Spleen (tissue), 11 donors: ENCODE results near the gene TRIM2. TPM values are rescaled to one million over a fixed set of nuclear protein-coding genes. Genes with fewer than 3 reads are reported as not detected.

Experiments
- DNase-seq: peaks from one replicate; pipeline ENCODE4 v3.0.0-alpha.2; 2020
- H3K27ac ChIP-seq, 8 donors: fragments of 200-600 bp; sonication (generic) in 7 of 8; 1 replicate in 4 of 8; 2 replicates in 4 of 8; pipeline versions ENCODE4 v1.5.0 to v1.8.0; 2016 to 2021; ENCODE audit warnings: inconsistent platforms in 4 of 8, mild to moderate bottlenecking in 4 of 8, moderate library complexity in 1 of 8
- H3K27me3 ChIP-seq, 7 donors: fragments of 200-600 bp; sonication (generic) in 6 of 7; replicated peaks in 1 of 7; 1 replicate in 4 of 7; 2 replicates in 3 of 7; pipeline versions ENCODE4 v1.5.0 to v1.8.0; 2016 to 2021; ENCODE audit warnings: inconsistent platforms in 3 of 7, mild to moderate bottlenecking in 1 of 7
- H3K36me3 ChIP-seq, 6 donors: fragments of 200-600 bp; sonication (generic) in 5 of 6; 1 replicate in 4 of 6; 2 replicates in 2 of 6; pipeline versions ENCODE4 v1.5.0 to v1.8.0; 2016 to 2021; ENCODE audit warnings: inconsistent platforms in 2 of 6
- H3K4me1 ChIP-seq, 6 donors: fragments of 200-600 bp; sonication (generic) in 5 of 6; 1 replicate in 3 of 6; 2 replicates in 3 of 6; pipeline versions ENCODE4 v1.5.0 to v1.8.0; 2016 to 2021; ENCODE audit warnings: inconsistent platforms in 3 of 6
- H3K4me3 ChIP-seq, 8 donors: fragments of 200-600 bp; sonication (generic) in 7 of 8; 1 replicate in 4 of 8; 2 replicates in 4 of 8; pipeline versions ENCODE4 v1.5.0 to v1.8.0; 2016 to 2021; ENCODE audit warnings: inconsistent platforms in 4 of 8, mild to moderate bottlenecking in 4 of 8, moderate library complexity in 2 of 8
- H3K9me3 ChIP-seq, 8 donors: fragments of 200-600 bp; sonication (generic) in 7 of 8; 1 replicate in 4 of 8; 2 replicates in 4 of 8; pipeline versions ENCODE4 v1.5.0 to v1.8.0; 2016 to 2021; ENCODE audit warnings: inconsistent platforms in 4 of 8
- POLR2A ChIP-seq, 3 donors: fragments of 450-650 bp; IDR thresholded peaks; one replicate each; pipeline ENCODE4 v1.5.1; 2017; ENCODE audit warnings: antibody characterized with exemption in 3 of 3, mild to moderate bottlenecking in 1 of 3
- POLR2AphosphoS5 ChIP-seq, 3 donors: sonication (generic); formaldehyde crosslinking; IDR thresholded peaks; one replicate each; pipeline ENCODE4 v1.5.1; 2017; ENCODE audit warnings: antibody characterized with exemption in 3 of 3
- WGBS, 5 donors: extraction: QIAGEN DNeasy Blood & Tissue Kit in 3 of 5; methylation state at CpG; one replicate each; pipeline versions ENCODE4 v1.1.5 to v1.1.7; 2013 to 2018; 5-methylcytosine and 5-hydroxymethylcytosine counted together
- intact Hi-C: fragments of 100-400 bp; cut with DNase I; formaldehyde crosslinking; loops from one replicate; pipeline ENCODE4 v1.15.0; 2023; ENCODE audit warnings: low total_unique reads
- polyA plus RNA-seq, 3 donors: library from polyadenylated mRNA; stranded (reverse); fragments of 200-250 nt; gene quantifications; one replicate each; pipeline ENCODE4 v1.2.1, GENCODE V29; 2013
- total RNA-seq, 7 donors: library from RNA; depleted of rRNA in 3 of 7; stranded (reverse); fragments of >200 nt in 3 of 7; fragmentation: NEBNext Ultra II Directional in 4 of 7; extraction: Animal tissue kit (Norgen Biotek cat#: 25700) in 4 of 7; gene quantifications; one replicate each; pipeline versions ENCODE4 v1.1.0 to v1.2.1, GENCODE V29; 2016 to 2021
- TF ChIP-seq, protein P1 (sequence below), 11 experiments: fragments of 200-600 bp in 7 of 11; fragments of 450-650 bp in 4 of 11; sonication (generic) in 4 of 11; IDR thresholded peaks in 8 of 11; conservative IDR thresholded peaks in 3 of 11; 1 replicate in 7 of 11; 2 replicates in 4 of 11; pipeline versions ENCODE4 v1.4.0 to v1.8.0; 2016 to 2021; ENCODE audit warnings: antibody characterized with exemption in 11 of 11, inconsistent platforms in 4 of 11, mild to moderate bottlenecking in 1 of 11
- donor health status: healthy with polysubstance abuse.
- donor health status: DM: no; HTN: no; CAD: no; lungs with moderate emphysema.
- donor health status: DM: no; HTN: no; CAD: no.
- donor health status: Bipolar disorder and iron deficiency.
- donor health status: healthy.
- donor health status: DM: no; HTN: no; CAD: no.
- donor health status: DM: yes; HTN: yes; CAD: no.

Gene TRIM2
- total and polyA plus RNA-seq, 10 donors, result 3.2 to 77.9 (median 45.3) TPM

DNA sequence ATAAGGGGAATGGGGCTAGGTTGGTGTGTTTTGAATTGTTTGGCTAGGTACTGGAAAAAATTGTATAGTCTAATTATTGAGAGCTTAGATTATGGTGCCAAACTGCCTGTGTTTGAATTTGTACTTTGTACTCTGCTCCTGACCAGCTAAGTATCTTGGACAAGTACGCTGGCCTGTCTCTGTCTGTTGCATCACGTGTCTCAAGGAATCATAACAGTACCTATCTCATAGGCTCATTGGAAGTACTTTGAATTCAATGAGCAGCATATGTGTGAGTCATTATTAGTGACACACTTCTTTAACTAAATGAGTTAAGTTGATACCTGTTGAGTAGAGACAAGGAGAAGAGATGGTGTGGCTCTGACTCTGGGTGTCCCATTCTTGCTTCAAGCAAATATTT lies 70.7 kb downstream of the TRIM2 start:
- DNase-seq, result no peak
- Histone ChIP-seq H3K9me3 (no peaks in the 10 kb centered on the region), H3K36me3 (peaks cover 0 to 20% (median 0%) of the 10 kb centered on the region in 6 donors), H3K27ac (no peak overlapping the region), H3K4me1 (peaks cover 0 to 5% (median 0%) of the 10 kb centered on the region in 6 donors), H3K27me3 (no peaks in the 10 kb centered on the region), H3K4me3 (no peak overlapping the region)
- intact Hi-C loops, result no loop called here
- 72 to 94% (median 87%) methylated on average over 2 of the region's 2 CpGs for WGBS, 5 donors
- TF ChIP-seq, protein P1, sequence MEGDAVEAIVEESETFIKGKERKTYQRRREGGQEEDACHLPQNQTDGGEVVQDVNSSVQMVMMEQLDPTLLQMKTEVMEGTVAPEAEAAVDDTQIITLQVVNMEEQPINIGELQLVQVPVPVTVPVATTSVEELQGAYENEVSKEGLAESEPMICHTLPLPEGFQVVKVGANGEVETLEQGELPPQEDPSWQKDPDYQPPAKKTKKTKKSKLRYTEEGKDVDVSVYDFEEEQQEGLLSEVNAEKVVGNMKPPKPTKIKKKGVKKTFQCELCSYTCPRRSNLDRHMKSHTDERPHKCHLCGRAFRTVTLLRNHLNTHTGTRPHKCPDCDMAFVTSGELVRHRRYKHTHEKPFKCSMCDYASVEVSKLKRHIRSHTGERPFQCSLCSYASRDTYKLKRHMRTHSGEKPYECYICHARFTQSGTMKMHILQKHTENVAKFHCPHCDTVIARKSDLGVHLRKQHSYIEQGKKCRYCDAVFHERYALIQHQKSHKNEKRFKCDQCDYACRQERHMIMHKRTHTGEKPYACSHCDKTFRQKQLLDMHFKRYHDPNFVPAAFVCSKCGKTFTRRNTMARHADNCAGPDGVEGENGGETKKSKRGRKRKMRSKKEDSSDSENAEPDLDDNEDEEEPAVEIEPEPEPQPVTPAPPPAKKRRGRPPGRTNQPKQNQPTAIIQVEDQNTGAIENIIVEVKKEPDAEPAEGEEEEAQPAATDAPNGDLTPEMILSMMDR (IDR thresholded peaks at IDR 0.05 in 8 of 11, conservative IDR thresholded peaks at IDR 0.05 in 3 of 11), result no peak
- TF ChIP-seq POLR2AphosphoS5 (IDR thresholded peaks at IDR 0.05) (no peak), POLR2A (IDR thresholded peaks at IDR 0.05) (no peak)

DNA sequence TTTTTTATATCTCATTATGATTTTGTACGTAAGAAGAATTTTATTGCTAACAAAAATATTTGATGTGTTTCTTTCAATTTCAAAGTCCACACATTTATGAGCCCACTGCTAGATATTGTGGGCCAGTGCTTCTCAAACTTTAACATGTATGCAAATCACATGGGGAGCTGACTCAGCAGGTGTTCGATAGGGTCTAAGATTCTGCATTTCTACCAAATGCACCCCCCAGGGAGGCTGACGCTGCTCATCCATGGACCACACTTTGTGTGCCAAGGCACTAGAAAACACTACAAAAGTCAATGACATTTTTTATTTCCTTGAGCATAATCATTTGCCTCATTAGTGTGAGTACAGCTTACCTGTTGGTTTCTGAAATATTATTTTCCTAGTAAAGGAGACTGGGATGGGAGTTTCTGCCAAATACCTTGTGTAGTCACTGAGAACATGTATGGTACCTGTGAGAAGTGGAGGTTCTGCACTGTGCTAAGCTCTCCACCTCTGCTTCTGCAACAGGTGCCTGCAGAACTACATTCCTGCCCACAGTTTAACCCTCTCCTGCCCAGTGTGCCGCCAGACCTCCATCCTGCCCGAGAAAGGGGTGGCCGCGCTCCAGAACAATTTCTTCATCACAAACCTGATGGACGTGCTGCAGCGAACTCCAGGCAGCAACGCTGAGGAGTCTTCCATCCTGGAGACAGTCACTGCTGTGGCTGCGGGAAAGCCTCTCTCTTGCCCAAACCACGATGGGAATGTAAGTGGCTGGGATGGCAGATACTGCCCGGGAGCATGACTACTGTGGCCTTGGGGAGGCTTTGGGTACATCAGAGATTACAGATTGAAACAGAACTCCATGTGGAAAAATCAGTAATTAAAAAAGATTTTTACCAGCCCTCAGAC lies 71.4 kb downstream of the TRIM2 start:
- Histone ChIP-seq H3K36me3 (peaks cover 0 to 20% (median 0%) of the 10 kb centered on the region in 6 donors), H3K4me3 (no peak overlapping the region), H3K27me3 (no peaks in the 10 kb centered on the region), H3K4me1 (peaks cover 0 to 5% (median 0%) of the 10 kb centered on the region in 6 donors), H3K27ac (no peak overlapping the region), H3K9me3 (no peaks in the 10 kb centered on the region)
- DNase-seq, result no peak
- TF ChIP-seq POLR2AphosphoS5 (IDR thresholded peaks at IDR 0.05), result no peak
- no peak for TF ChIP-seq POLR2A (IDR thresholded peaks at IDR 0.05)
- TF ChIP-seq, protein P1 (IDR thresholded peaks at IDR 0.05 in 8 of 11, conservative IDR thresholded peaks at IDR 0.05 in 3 of 11), result no peak
- intact Hi-C loops, result no loop called here
- WGBS, 5 donors, result 91 to 93% (median 92%) methylated on average over 13 of the region's 13 CpGs

DNA sequence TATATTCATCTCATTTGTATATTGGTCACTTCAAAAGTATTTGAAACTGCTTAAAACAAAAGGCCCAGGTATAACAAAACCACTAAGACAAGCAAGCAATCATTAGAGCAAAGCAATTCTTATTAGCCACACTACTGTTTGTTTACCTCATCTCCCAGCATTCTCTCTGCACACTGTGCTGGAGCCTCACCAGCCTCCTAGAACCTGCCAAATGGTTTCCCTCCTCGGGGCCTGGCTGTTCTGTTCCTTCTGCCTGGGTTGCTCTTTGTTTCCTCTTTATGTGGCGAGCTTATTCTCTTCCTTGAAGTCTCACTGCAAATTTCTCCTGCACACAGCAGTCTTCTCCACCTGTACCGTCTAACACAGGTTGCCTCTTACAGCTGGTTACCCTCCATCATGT lies 72.7 kb downstream of the TRIM2 start:
- H3K27me3 ChIP-seq, result no peaks in the 10 kb centered on the region
- peaks cover 0 to 20% (median 0%) of the 10 kb centered on the region in 6 donors for H3K36me3 ChIP-seq
- no peak overlapping the region for H3K27ac ChIP-seq
- intact Hi-C loops, result no loop called here
- no peaks in the 10 kb centered on the region for H3K9me3 ChIP-seq
- no peak overlapping the region for H3K4me3 ChIP-seq
- no peak for DNase-seq
- 61 to 66% (median 63%) methylated on average over 3 of the region's 3 CpGs for WGBS, 5 donors
- TF ChIP-seq, protein P1 (IDR thresholded peaks at IDR 0.05 in 8 of 11, conservative IDR thresholded peaks at IDR 0.05 in 3 of 11), result no peak
- no peak for TF ChIP-seq POLR2AphosphoS5 (IDR thresholded peaks at IDR 0.05)
- no peak for TF ChIP-seq POLR2A (IDR thresholded peaks at IDR 0.05)
- H3K4me1 ChIP-seq, result peaks cover 0 to 5% (median 0%) of the 10 kb centered on the region in 6 donors

DNA sequence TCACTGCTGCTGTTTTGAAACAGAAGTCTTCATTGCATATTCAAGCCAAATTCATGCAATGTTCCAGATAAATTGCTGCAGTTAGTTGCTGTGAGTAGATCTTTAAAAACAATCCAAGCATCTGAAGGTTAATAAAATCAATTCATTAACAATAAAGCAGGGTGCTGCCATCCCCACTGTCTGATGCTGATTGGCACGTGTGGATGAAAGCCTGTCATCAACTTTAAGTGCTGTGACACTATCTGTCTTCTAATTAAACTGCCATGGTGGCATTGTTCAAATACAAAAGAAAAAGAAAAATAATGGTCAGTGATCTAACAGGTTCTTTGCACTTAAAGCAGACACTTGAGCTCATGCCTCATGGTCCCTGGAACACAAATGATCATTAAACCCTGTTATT lies 77.2 kb downstream of the TRIM2 start:
- peaks cover 0 to 30% (median 0%) of the 10 kb centered on the region in 6 donors for H3K36me3 ChIP-seq
- no peaks in the 10 kb centered on the region for H3K27me3 ChIP-seq
- TF ChIP-seq POLR2A (IDR thresholded peaks at IDR 0.05), result no peak
- TF ChIP-seq, protein P1 (IDR thresholded peaks at IDR 0.05 in 8 of 11, conservative IDR thresholded peaks at IDR 0.05 in 3 of 11), result no peak
- intact Hi-C loops, result no loop called here
- H3K4me3 ChIP-seq, result no peak overlapping the region
- WGBS, 5 donors, result 82 to 98% (median 89%) methylated on average over 1 of the region's 1 CpG
- H3K4me1 ChIP-seq, result no peaks in the 10 kb centered on the region
- no peak for DNase-seq
- H3K27ac ChIP-seq, result no peak overlapping the region
- peaks cover 5 to 27% (median 10%) of the 10 kb centered on the region in 8 donors for H3K9me3 ChIP-seq
